GM12878 (cell line): ENCODE results near the gene PSMD11. TPM values are rescaled to one million over a fixed set of nuclear protein-coding genes. Genes with fewer than 3 reads are reported as not detected.

ENCODE experiments used
- BHLHE40 ChIP-seq, 2 experiments: fragments of 450-650 bp in 1 of 2; IDR thresholded peaks; 2 replicates each; pipeline ENCODE4 v1.6.1; 2011 to 2017; ENCODE audit warnings: low read depth in 2 of 2, borderline replicate concordance in 1 of 2, improper control_type of control experiment in 1 of 2, low read length in 1 of 2, mild to moderate bottlenecking in 1 of 2
- EGR1 ChIP-seq, 2 experiments: IDR thresholded peaks; 1 replicate in 1 of 2; 2 replicates in 1 of 2; pipeline ENCODE4 v1.6.1; 2011 to 2012; ENCODE audit warnings: low read depth in 2 of 2, low read length in 2 of 2, borderline replicate concordance in 1 of 2, mild to moderate bottlenecking in 1 of 2, moderate library complexity in 1 of 2
- GABPA ChIP-seq: IDR thresholded peaks from 2 replicates; pipeline ENCODE4 v1.6.1; 2014; ENCODE audit warnings: antibody characterized with exemption, low read depth, mild to moderate bottlenecking, inconsistent platforms
- IKZF1 ChIP-seq: fragments of 450-650 bp; conservative IDR thresholded peaks from 2 replicates; pipeline ENCODE4 v1.6.1; 2017; ENCODE audit warnings: antibody characterized with exemption, mild to moderate bottlenecking
- RCOR1 ChIP-seq: conservative IDR thresholded peaks from 2 replicates; pipeline ENCODE4 v1.6.1; 2012; ENCODE audit warnings: low read depth, low read length, improper control_type of control experiment
- RUNX3 ChIP-seq: IDR thresholded peaks from 2 replicates; pipeline ENCODE4 v1.6.1; 2012; ENCODE audit warnings: low read length, inconsistent platforms
- SMAD1 ChIP-seq: fragments of 450-650 bp; IDR thresholded peaks from 2 replicates; pipeline ENCODE4 v1.6.1; 2018; ENCODE audit warnings: mild to moderate bottlenecking, low read depth; ENCODE audit not compliant: partially characterized antibody
- SREBF1 ChIP-seq: IDR thresholded peaks from 2 replicates; pipeline ENCODE4 v1.6.1; 2012; ENCODE audit warnings: mild to moderate bottlenecking, low read length
- SREBF2 ChIP-seq: IDR thresholded peaks from 2 replicates; pipeline ENCODE4 v1.6.1; 2012; ENCODE audit warnings: mild to moderate bottlenecking, low read length
- TCF7 ChIP-seq: IDR thresholded peaks from 2 replicates; pipeline ENCODE4 v1.6.1; 2014; ENCODE audit warnings: antibody characterized with exemption, borderline replicate concordance
- YY1 ChIP-seq: IDR thresholded peaks from 2 replicates; pipeline ENCODE4 v1.6.1; 2011; ENCODE audit warnings: low read depth, mild to moderate bottlenecking, low read length
- polyA plus RNA-seq, 11 experiments: library from polyadenylated mRNA; depleted of rRNA in 4 of 11; unstranded in 6 of 11; stranded (reverse) in 5 of 11; fragments of >200 nt; fragmentation: Nextera tagmentation in 4 of 11; fragmentation: Illumina TruSeq in 1 of 11; extraction: Ambion mirVana in 4 of 11; extraction: Trizol in 1 of 11; gene quantifications; 1 replicate in 1 of 11; 2 replicates in 10 of 11; pipeline versions ENCODE4 v1.2.1 to v1.2.3, GENCODE V29; 2011 to 2016; ENCODE audit warnings: inconsistent platforms in 2 of 11, missing spikeins in 2 of 11, low read depth in 1 of 11
- total RNA-seq, 4 experiments: library from RNA; depleted of rRNA in 3 of 4; stranded (reverse); fragments of >200 nt in 3 of 4; fragmentation: Illumina TruSeq in 1 of 4; extraction: Trizol in 1 of 4; gene quantifications; 2 replicates each; pipeline versions ENCODE4 v1.2.1 to v1.2.3, GENCODE V29; 2013 to 2021
- TF ChIP-seq, protein P1 (sequence below): fragments of 450-650 bp; IDR thresholded peaks from 2 replicates; pipeline ENCODE4 v1.6.1; 2018; ENCODE audit warnings: mild to moderate bottlenecking, low read depth, moderate library complexity; ENCODE audit not compliant: partially characterized antibody
- TF ChIP-seq, protein P2 (sequence below): fragments of 450-650 bp; IDR thresholded peaks from 2 replicates; pipeline ENCODE4 v1.6.1; 2017; ENCODE audit warnings: mild to moderate bottlenecking, low read depth, inconsistent platforms; ENCODE audit not compliant: poor library complexity, severe bottlenecking
- TF ChIP-seq, protein P3 (sequence below): IDR thresholded peaks from 2 replicates; pipeline ENCODE4 v1.6.1; 2011; ENCODE audit warnings: low read depth, low read length, improper control_type of control experiment, borderline replicate concordance
- TF ChIP-seq, protein P4 (sequence below): fragments of 450-650 bp; formaldehyde crosslinking; IDR thresholded peaks from 2 replicates; pipeline ENCODE4 v1.5.0; 2022; ENCODE audit warnings: mild to moderate bottlenecking, missing genetic modification characterization
- TF ChIP-seq, protein P5 (sequence below): IDR thresholded peaks from 2 replicates; pipeline ENCODE4 v1.6.1; 2011; ENCODE audit warnings: borderline replicate concordance, low read depth, mild to moderate bottlenecking, moderate library complexity, mixed read lengths, low read length; ENCODE audit not compliant: insufficient read depth; ENCODE audit errors: extremely low read length

The PSMD11 gene
- total and polyA plus RNA-seq, 10 of the 15 experiments (the other 5 are each of a cell fraction or from before 2014, with no cell fraction given) = 84.1 to 319 (median 120) TPM

DNA sequence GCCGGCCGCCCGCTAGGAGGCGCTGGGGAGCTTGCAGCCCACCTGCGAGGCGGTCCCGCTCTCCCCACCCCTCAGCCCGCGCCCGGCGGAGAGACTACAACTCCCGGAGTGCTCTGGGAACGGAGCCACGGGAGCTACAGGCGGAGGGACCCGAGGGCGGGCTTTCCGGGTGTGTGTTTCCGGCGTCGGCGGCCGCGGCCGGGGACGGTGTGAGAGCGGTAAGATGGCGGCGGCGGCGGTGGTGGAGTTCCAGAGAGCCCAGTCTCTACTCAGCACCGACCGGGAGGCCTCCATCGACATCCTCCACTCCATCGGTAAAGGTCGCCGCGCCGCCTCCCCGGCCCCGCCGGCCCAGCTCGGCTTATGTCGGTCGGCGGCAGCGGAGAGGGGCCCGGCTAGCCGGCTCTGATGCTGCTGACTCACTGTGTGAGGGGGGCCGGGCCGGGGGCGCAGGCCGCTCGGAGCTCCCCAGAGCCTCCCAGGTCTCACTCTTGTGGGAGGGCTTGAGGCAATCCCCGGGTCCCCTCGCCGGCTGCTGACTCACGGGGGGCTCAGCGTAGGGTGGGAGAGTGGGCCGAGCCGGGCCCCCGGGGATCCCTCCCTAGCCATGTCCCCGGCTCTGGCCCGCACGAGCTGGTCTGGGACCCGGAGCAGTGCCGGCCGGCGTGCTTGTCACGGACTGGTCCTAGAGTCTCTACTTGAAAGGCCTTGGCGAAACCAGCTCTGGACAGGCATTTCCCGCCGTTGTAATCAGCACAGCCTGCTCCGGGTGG is at the start of gene PSMD11 (continued):
- TF ChIP-seq, protein P1, sequence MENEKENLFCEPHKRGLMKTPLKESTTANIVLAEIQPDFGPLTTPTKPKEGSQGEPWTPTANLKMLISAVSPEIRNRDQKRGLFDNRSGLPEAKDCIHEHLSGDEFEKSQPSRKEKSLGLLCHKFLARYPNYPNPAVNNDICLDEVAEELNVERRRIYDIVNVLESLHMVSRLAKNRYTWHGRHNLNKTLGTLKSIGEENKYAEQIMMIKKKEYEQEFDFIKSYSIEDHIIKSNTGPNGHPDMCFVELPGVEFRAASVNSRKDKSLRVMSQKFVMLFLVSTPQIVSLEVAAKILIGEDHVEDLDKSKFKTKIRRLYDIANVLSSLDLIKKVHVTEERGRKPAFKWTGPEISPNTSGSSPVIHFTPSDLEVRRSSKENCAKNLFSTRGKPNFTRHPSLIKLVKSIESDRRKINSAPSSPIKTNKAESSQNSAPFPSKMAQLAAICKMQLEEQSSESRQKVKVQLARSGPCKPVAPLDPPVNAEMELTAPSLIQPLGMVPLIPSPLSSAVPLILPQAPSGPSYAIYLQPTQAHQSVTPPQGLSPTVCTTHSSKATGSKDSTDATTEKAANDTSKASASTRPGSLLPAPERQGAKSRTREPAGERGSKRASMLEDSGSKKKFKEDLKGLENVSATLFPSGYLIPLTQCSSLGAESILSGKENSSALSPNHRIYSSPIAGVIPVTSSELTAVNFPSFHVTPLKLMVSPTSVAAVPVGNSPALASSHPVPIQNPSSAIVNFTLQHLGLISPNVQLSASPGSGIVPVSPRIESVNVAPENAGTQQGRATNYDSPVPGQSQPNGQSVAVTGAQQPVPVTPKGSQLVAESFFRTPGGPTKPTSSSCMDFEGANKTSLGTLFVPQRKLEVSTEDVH = peak; percentile 40
- TF ChIP-seq, protein P2, sequence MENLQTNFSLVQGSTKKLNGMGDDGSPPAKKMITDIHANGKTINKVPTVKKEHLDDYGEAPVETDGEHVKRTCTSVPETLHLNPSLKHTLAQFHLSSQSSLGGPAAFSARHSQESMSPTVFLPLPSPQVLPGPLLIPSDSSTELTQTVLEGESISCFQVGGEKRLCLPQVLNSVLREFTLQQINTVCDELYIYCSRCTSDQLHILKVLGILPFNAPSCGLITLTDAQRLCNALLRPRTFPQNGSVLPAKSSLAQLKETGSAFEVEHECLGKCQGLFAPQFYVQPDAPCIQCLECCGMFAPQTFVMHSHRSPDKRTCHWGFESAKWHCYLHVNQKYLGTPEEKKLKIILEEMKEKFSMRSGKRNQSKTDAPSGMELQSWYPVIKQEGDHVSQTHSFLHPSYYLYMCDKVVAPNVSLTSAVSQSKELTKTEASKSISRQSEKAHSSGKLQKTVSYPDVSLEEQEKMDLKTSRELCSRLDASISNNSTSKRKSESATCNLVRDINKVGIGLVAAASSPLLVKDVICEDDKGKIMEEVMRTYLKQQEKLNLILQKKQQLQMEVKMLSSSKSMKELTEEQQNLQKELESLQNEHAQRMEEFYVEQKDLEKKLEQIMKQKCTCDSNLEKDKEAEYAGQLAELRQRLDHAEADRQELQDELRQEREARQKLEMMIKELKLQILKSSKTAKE = no peak
- peak; percentile 45 for TF ChIP-seq RUNX3
- TF ChIP-seq SREBF1 = peak; percentile 77
- peak; percentile 28 to 66; a peak in 3 of 4 replicates for TF ChIP-seq BHLHE40 (IDR thresholded peaks at IDR 0.05; ENCODE audit: borderline replicate concordance in 1 of 2, low read depth in 2 of 2, low read length in 1 of 2)
- TF ChIP-seq GABPA = peak; percentile 99
- TF ChIP-seq YY1 = peak; percentile 96
- TF ChIP-seq, protein P3, sequence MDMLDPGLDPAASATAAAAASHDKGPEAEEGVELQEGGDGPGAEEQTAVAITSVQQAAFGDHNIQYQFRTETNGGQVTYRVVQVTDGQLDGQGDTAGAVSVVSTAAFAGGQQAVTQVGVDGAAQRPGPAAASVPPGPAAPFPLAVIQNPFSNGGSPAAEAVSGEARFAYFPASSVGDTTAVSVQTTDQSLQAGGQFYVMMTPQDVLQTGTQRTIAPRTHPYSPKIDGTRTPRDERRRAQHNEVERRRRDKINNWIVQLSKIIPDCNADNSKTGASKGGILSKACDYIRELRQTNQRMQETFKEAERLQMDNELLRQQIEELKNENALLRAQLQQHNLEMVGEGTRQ = no peak
- no peak for TF ChIP-seq SMAD1
- TF ChIP-seq TCF7 = no peak
- peak; percentile 99 for TF ChIP-seq IKZF1
- TF ChIP-seq, protein P4, sequence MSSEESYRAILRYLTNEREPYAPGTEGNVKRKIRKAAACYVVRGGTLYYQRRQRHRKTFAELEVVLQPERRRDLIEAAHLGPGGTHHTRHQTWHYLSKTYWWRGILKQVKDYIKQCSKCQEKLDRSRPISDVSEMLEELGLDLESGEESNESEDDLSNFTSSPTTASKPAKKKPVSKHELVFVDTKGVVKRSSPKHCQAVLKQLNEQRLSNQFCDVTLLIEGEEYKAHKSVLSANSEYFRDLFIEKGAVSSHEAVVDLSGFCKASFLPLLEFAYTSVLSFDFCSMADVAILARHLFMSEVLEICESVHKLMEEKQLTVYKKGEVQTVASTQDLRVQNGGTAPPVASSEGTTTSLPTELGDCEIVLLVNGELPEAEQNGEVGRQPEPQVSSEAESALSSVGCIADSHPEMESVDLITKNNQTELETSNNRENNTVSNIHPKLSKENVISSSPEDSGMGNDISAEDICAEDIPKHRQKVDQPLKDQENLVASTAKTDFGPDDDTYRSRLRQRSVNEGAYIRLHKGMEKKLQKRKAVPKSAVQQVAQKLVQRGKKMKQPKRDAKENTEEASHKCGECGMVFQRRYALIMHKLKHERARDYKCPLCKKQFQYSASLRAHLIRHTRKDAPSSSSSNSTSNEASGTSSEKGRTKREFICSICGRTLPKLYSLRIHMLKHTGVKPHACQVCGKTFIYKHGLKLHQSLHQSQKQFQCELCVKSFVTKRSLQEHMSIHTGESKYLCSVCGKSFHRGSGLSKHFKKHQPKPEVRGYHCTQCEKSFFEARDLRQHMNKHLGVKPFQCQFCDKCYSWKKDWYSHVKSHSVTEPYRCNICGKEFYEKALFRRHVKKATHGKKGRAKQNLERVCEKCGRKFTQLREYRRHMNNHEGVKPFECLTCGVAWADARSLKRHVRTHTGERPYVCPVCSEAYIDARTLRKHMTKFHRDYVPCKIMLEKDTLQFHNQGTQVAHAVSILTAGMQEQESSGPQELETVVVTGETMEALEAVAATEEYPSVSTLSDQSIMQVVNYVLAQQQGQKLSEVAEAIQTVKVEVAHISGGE = peak; percentile 88
- no peak for TF ChIP-seq RCOR1
- peak; percentile 42 to 55; a peak in 2 of 3 replicates for TF ChIP-seq EGR1 (IDR thresholded peaks at IDR 0.05; ENCODE audit: borderline replicate concordance in 1 of 2, low read depth in 2 of 2, low read length in 2 of 2)
- no peak; the same call in 1 of the 2 replicates for TF ChIP-seq SREBF2
- TF ChIP-seq, protein P5, sequence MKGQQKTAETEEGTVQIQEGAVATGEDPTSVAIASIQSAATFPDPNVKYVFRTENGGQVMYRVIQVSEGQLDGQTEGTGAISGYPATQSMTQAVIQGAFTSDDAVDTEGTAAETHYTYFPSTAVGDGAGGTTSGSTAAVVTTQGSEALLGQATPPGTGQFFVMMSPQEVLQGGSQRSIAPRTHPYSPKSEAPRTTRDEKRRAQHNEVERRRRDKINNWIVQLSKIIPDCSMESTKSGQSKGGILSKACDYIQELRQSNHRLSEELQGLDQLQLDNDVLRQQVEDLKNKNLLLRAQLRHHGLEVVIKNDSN = peak; percentile 6
